ENCODE results near the gene DRICH1. TPM values are rescaled to one million over a fixed set of nuclear protein-coding genes. Genes with fewer than 3 reads are reported as not detected.

DRICH1 gene
- total and polyA plus RNA-seq, 2 of the 8 experiments (the other 6 are each of a cell fraction or from before 2014, with no cell fraction given): 0.21 to 0.28 TPM

DNA sequence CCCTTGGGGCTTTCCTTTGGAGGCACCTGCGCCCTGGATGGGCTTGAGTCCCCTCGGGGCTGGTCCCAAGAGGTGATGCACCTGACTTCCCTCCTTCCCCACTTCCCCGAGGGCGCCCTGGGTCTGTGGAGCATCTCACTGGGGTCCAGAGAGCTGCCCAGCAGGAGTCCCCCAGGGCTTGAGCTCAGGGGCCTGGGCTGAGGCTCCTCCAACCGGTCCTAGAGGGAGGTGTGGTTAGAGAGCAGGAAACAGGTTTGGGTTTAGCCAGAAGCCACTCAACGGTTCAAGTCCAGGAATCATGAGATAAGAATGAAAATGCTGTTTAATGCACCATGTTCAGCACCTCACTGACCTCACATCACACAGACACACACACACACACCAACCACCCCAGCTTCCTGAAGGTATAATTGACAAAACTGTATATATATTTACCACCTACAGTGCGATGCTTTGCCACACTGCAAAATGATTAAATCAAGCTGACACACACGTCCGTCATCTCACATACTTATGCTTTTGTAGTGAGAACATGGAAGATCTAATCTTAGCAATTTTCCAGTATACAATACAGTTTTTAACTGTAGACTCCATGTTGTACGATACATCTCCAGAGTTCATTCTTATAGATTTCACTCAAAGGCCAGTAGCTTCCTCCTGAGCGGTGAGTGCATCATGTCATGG lies 51.4 kb downstream of the DRICH1 start:
- H2BK15ac ChIP-seq (ENCODE audit: low read length): no peak overlapping the region
- H3K9ac ChIP-seq (replicated peaks in 1 of 4; ENCODE audit: extremely low read depth in 1 of 4, low read depth in 3 of 4, low read length in 3 of 4): no peak overlapping the region
- H4K8ac ChIP-seq (ENCODE audit: extremely low read depth, insufficient read depth, low read length): no peak overlapping the region
- no peak overlapping the region for H2BK120ac ChIP-seq (replicated peaks; ENCODE audit: low read depth, low read length)
- no peaks in the 10 kb centered on the region; the same call in 1 of the 2 replicates for H3K23me2 ChIP-seq (ENCODE audit: low read depth, low read length)
- H4K91ac ChIP-seq (replicated peaks; ENCODE audit: insufficient read length, low read length): no peak overlapping the region
- no peak overlapping the region for H3K4me2 ChIP-seq (ENCODE audit: insufficient read depth in 1 of 2, low read depth in 2 of 2, low read length in 2 of 2)
- H3K27me3 ChIP-seq (replicated peaks in 1 of 4; ENCODE audit: control insufficient read depth in 3 of 4, extremely low read depth in 1 of 4, insufficient read depth in 3 of 4, low read length in 3 of 4): no peaks in the 10 kb centered on the region
- H2BK12ac ChIP-seq (ENCODE audit: low read depth, low read length): no peak overlapping the region
- H3K36me3 ChIP-seq (ENCODE audit: control insufficient read depth in 2 of 4, insufficient read depth in 4 of 4, low read length in 3 of 4): no peaks in the 10 kb centered on the region
- 84% methylated on average over 11 of the region's 11 CpGs; no CpG with 5 or more reads in 1 of the 2 experiments for WGBS, 2 experiments (ENCODE audit: extremely low coverage in 1 of 2, insufficient coverage in 1 of 2, insufficient read length in 1 of 2, insufficient replicate concordance in 2 of 2, low coverage in 1 of 2, low lambda C conversion rate in 2 of 2, missing lambda C conversion rate in 1 of 2)
- no peak overlapping the region for H3K14ac ChIP-seq (ENCODE audit: insufficient read length)
- H3K18ac ChIP-seq (ENCODE audit: extremely low read depth, low read length): no peak overlapping the region
- no peak for TF ChIP-seq NRF1 (IDR thresholded peaks at IDR 0.05; ENCODE audit: low read depth, low read length)
- TF ChIP-seq POLR2A (IDR thresholded peaks at IDR 0.05; ENCODE audit: control extremely low read depth in 1 of 2, low read depth in 2 of 2, low read length in 2 of 2): no peak
- TF ChIP-seq JUN (IDR thresholded peaks at IDR 0.05; ENCODE audit: low read depth, low read length): no peak
- H2BK5ac ChIP-seq (ENCODE audit: low read depth, low read length): no peak overlapping the region
- H3K4ac ChIP-seq (replicated peaks; ENCODE audit: insufficient read length, low read depth, low read length): no peak overlapping the region
- H2AFZ ChIP-seq (ENCODE audit: low read length): no peak overlapping the region
- H3K4me3 ChIP-seq (ENCODE audit: extremely low read depth in 1 of 4, insufficient read depth in 2 of 4, low read depth in 3 of 4, low read length in 4 of 4): no peak overlapping the region
- H4K20me1 ChIP-seq (replicated peaks in 1 of 2; ENCODE audit: control insufficient read depth in 1 of 2, insufficient read depth in 2 of 2, low read length in 2 of 2): no peaks in the 10 kb centered on the region
- H2AK5ac ChIP-seq (ENCODE audit: low read depth, low read length): no peak overlapping the region
- DNase-seq (ENCODE audit: low read depth in 1 of 2, low spot score in 2 of 2) (no peak), FAIRE-seq (no peak)
- ChIA-PET POLR2A (ENCODE audit: partially characterized antibody) (no interaction called here), CTCF (ENCODE audit: partially characterized antibody) (interaction anchor here (0.6 to 3.2 kb wide), 6 partner anchors 10 to 1331 kb away, joined by 3 to 19 read pairs (median 3); no protein-coding TSS in a partner anchor)
- H3K56ac ChIP-seq (replicated peaks; ENCODE audit: insufficient read length, low read depth, low read length): no peak overlapping the region
- H3K79me2 ChIP-seq (ENCODE audit: control insufficient read depth in 1 of 2, insufficient read depth in 2 of 2, low read length in 2 of 2): no peaks in the 10 kb centered on the region
- no peaks in the 10 kb centered on the region; a peak in 1 of 7 replicates for H3K4me1 ChIP-seq (replicated peaks in 1 of 4; ENCODE audit: control insufficient read depth in 3 of 4, insufficient read depth in 4 of 4, low read length in 3 of 4)
- no peak overlapping the region for H3K23ac ChIP-seq (ENCODE audit: insufficient read length)
- no peak overlapping the region for H4K5ac ChIP-seq (ENCODE audit: insufficient read length, low read depth, low read length)
- no peak overlapping the region for H3K27ac ChIP-seq (ENCODE audit: low read depth, low read length)
- H3K79me1 ChIP-seq (ENCODE audit: low read depth, low read length): no peaks in the 10 kb centered on the region
- H3K9me3 ChIP-seq (ENCODE audit: insufficient read depth in 2 of 2, low read depth in 1 of 2, low read length in 1 of 2): no peaks in the 10 kb centered on the region
- no peak overlapping the region for H2BK20ac ChIP-seq (ENCODE audit: low read length)

All from H1 (cell line).